ENCODE data around the gene NT5DC3.
"Not testable (repeated sequence)": the region's sequence is repeated elsewhere in the genome, so short reads cannot be mapped to it uniquely, and the experiment has no call there.

NT5DC3 gene

DNA sequence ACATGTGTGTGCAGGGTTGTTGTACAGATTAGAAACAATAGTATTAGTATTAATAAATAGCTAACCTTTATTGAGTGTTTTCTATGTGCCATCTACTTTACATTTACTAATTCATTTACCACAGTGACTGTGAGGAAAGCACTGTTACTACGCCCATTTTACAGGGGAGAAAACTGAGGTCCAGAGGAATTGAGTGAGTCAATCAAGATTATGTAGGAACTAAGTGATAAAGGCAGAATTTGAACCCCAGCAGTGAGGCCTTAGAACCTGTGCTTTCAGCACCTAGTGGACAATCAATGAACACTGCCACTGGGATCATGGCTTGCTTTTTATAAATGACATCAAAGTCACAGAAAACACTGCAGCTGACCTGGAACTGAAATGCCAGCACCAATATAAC is 28.2 kb downstream of the NT5DC3 start:
- TF ChIP-seq, protein P1, sequence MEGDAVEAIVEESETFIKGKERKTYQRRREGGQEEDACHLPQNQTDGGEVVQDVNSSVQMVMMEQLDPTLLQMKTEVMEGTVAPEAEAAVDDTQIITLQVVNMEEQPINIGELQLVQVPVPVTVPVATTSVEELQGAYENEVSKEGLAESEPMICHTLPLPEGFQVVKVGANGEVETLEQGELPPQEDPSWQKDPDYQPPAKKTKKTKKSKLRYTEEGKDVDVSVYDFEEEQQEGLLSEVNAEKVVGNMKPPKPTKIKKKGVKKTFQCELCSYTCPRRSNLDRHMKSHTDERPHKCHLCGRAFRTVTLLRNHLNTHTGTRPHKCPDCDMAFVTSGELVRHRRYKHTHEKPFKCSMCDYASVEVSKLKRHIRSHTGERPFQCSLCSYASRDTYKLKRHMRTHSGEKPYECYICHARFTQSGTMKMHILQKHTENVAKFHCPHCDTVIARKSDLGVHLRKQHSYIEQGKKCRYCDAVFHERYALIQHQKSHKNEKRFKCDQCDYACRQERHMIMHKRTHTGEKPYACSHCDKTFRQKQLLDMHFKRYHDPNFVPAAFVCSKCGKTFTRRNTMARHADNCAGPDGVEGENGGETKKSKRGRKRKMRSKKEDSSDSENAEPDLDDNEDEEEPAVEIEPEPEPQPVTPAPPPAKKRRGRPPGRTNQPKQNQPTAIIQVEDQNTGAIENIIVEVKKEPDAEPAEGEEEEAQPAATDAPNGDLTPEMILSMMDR (IDR thresholded peaks at IDR 0.05), result no peak

DNA sequence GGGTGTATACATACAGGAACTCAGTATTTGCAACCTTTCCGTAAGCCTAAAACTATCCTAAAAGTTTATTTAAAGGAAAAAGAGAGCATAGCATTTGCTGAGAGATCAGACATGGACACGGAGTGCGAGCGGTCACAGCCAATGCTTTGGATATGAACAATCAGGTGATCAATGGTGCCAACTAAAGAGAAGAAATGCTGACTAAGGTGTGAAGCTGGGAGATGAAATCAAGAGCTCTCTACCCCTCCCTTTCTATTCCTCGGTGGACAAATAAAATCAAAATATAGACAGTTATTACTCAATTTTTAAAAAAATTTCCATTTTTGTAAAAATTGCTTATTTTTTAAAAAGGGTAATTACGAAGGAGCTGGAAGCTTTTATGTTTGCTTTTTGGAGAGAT is 29.2 kb downstream of the NT5DC3 start:
- no peaks in the 10 kb centered on the region for H3K9me3 ChIP-seq
- no peak overlapping the region for H3K27ac ChIP-seq
- no peaks in the 10 kb centered on the region for H3K36me3 ChIP-seq
- TF ChIP-seq, protein P1 (IDR thresholded peaks at IDR 0.05), result no peak
- no peak overlapping the region for H3K4me3 ChIP-seq (ENCODE audit: low read depth in 1 of 2, low read length in 1 of 2)
- no peaks in the 10 kb centered on the region for H3K27me3 ChIP-seq
- H3K4me1 ChIP-seq (ENCODE audit: control insufficient read depth in 1 of 2, insufficient read depth in 1 of 2, low read depth in 1 of 2, low read length in 1 of 2), result peaks cover 14 to 23% of the 10 kb centered on the region in 2 experiments

More for the DNA sequence above, 28.2 kb downstream of the NT5DC3 start:
- Histone ChIP-seq H3K4me1 (ENCODE audit: control insufficient read depth in 1 of 2, insufficient read depth in 1 of 2, low read depth in 1 of 2, low read length in 1 of 2) (peaks cover 4 to 13% of the 10 kb centered on the region in 2 experiments), H3K9me3 (no peaks in the 10 kb centered on the region), H3K4me3 (ENCODE audit: low read depth in 1 of 2, low read length in 1 of 2) (no peak overlapping the region), H3K27me3 (no peaks in the 10 kb centered on the region), H3K36me3 (no peaks in the 10 kb centered on the region), H3K27ac (peak overlapping the region; percentile 37)

DNA sequence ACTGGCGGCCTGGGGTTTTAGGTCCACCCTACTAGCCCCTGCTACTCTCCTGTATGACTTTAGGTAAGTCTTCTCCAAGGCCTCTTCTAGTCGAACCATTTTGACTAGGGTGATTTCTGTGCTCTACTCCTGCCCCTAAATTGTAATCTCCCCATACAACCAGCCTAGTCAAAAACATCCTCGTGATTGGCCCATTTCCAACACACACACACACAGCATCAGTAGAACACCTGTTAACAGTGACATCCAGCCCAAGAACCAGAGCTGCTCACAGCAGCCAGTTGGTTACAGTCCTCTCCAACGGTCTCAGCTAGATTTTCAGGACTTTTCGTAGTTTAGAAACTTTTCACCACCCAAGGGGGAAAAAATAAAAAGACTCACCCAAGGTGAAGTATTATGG is 30.9 kb downstream of the NT5DC3 start:
- Histone ChIP-seq H3K4me1 (ENCODE audit: control insufficient read depth in 1 of 2, insufficient read depth in 1 of 2, low read depth in 1 of 2, low read length in 1 of 2) (peaks cover 31 to 40% of the 10 kb centered on the region in 2 experiments), H3K27ac (no peak overlapping the region), H3K27me3 (no peaks in the 10 kb centered on the region), H3K4me3 (ENCODE audit: low read depth in 1 of 2, low read length in 1 of 2) (no peak overlapping the region), H3K36me3 (no peaks in the 10 kb centered on the region), H3K9me3 (no peaks in the 10 kb centered on the region)
- TF ChIP-seq, protein P1 (IDR thresholded peaks at IDR 0.05), result no peak

DNA sequence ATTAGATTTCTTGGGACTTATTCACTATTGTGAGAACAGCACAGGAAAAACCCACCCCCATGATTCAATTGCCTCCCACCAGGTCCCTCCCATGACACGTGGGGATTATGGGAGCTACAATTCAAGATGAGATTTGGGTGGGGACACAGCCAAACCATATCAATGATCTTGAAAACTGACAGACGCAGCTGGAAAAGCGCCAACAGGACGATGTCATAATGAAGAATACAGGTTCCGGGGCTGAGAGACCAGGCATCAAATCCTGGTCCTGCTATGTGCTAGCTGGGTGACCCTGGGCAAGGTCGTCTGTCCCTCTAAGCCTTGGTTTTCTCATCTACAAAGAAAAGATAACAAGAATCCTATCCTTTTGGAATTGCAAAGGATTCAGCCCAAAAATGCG is 31.4 kb downstream of the NT5DC3 start:
- H3K9me3 ChIP-seq; H3K4me3 ChIP-seq (ENCODE audit: low read depth in 1 of 2, low read length in 1 of 2); H3K36me3 ChIP-seq; H3K27ac ChIP-seq; H3K27me3 ChIP-seq: not testable (repeated sequence)
- H3K4me1 ChIP-seq (ENCODE audit: control insufficient read depth in 1 of 2, insufficient read depth in 1 of 2, low read depth in 1 of 2, low read length in 1 of 2), result peaks cover 35 to 44% of the 10 kb centered on the region in 2 experiments

DNA sequence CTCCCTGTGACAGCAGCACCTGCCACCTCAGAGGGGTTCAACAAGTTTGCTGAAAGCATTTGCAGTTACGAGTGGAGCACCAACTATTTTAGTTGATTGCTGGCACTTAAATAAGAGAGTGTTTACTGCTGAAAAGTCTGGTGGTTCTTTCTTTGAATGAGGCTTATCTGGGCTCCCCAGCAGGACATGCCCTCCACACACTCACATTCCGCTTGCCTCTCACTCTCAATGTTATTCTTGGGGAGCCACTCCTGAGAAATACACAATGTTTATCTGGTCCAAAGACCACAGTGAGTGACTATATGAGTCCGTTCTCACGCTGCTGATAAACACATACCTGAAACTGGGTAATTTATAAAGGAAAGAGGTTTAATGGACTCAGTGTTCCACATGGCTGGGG is 31.9 kb downstream of the NT5DC3 start:
- Histone ChIP-seq H3K4me3 (ENCODE audit: low read depth in 1 of 2, low read length in 1 of 2) (no peak overlapping the region), H3K9me3 (no peaks in the 10 kb centered on the region), H3K27ac (no peak overlapping the region), H3K4me1 (ENCODE audit: control insufficient read depth in 1 of 2, insufficient read depth in 1 of 2, low read depth in 1 of 2, low read length in 1 of 2) (peaks cover 40 to 48% of the 10 kb centered on the region in 2 experiments), H3K27me3 (no peaks in the 10 kb centered on the region), H3K36me3 (no peaks in the 10 kb centered on the region)
- TF ChIP-seq, protein P1 (IDR thresholded peaks at IDR 0.05), result no peak

DNA sequence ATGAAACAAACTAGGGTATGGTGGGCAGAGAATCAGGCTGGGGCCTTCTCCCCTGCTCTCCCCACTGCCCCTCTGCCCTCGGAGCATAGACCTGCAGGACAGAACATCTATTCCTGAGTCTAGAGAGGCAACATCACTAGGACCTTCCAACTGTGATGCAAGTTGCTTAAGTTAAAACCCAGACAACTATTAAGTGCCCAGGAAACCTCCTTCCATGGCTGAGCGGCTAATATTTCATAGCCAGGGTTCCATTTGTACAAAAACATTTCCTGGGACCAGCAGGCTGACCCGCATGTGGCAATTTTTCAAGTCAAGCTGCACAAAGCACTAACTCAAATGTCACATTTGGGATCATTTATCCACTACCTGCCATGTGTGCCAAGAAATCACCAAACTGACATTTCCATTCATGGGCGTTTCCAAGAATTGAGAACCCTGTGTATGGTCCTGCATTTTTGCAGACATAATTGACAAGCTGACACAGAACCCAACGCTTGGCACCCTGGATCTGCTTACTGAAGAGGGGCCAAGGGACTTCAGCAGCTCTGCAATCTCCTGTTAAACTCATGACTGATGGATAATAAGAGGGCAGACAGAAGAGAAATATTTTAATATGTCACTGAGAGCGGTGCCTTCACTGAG is 32.7 kb downstream of the NT5DC3 start:
- H3K36me3 ChIP-seq, result no peaks in the 10 kb centered on the region
- no peaks in the 10 kb centered on the region for H3K9me3 ChIP-seq
- H3K27ac ChIP-seq, result peak overlapping the region; percentile 92
- TF ChIP-seq, protein P1 (IDR thresholded peaks at IDR 0.05), result no peak
- H3K4me3 ChIP-seq (ENCODE audit: low read depth in 1 of 2, low read length in 1 of 2), result no peak overlapping the region
- H3K27me3 ChIP-seq, result no peaks in the 10 kb centered on the region
- peaks cover 43 to 48% of the 10 kb centered on the region in 2 experiments for H3K4me1 ChIP-seq (ENCODE audit: control insufficient read depth in 1 of 2, insufficient read depth in 1 of 2, low read depth in 1 of 2, low read length in 1 of 2)
